HG03558 (cell line): Measurements from ENCODE around the gene JAK1.

Experiments used
- ATAC-seq: cut with Tn5 transposase; IDR thresholded peaks from one replicate; pipeline ENCODE4 v1.9.1; 2021; ENCODE audit warnings: moderate number of reproducible peaks; ENCODE audit not compliant: unreplicated experiment; ENCODE audit errors: extremely low read depth

Gene JAK1

GRCh38 chr1:64810001-64810400 lies 156.3 kb downstream of the JAK1 start:
- no peak for ATAC-seq

DNA sequence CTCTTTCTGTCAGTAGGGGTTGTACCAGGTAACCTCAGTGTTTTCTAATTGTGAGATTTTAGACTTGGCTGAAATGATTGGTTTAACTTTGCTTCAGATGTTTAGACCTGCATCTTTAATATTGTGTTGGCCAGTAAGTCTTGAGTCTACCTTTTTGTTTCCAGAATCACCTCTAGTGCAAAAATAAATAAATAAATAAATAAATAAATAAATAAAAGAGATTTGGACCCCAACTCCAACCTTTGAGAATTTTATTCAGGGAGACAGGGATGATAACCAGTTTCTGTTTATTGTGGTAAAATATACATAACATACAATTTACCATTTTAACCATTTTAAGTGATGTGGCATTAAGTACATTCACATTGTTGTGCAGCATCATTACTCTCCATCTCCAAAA lies 157.0 kb downstream of the JAK1 start:
- ATAC-seq: no peak

- no peak for ATAC-seq
Observed at GRCh38 chr1:64801851-64802523, 164.4 kb downstream of the JAK1 start.

DNA sequence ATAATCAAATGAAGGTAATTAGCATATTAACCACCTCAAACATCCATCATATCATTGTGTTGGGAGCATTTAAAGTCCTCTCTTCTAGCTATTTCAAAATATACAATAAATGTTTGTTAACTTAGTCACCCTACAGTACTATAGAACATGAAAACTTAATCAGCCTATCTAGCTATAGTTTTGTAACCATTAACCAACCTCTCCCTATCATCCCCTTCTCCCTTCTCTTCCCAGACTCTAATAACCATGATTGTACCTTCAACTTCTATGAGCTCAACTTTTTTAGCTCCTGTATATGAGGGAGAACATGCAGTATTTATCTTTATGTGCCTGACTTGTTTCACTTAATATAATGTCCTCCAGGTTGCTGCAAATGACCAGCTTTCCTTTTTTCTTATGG lies 167.5 kb downstream of the JAK1 start:
- ATAC-seq: no peak

DNA sequence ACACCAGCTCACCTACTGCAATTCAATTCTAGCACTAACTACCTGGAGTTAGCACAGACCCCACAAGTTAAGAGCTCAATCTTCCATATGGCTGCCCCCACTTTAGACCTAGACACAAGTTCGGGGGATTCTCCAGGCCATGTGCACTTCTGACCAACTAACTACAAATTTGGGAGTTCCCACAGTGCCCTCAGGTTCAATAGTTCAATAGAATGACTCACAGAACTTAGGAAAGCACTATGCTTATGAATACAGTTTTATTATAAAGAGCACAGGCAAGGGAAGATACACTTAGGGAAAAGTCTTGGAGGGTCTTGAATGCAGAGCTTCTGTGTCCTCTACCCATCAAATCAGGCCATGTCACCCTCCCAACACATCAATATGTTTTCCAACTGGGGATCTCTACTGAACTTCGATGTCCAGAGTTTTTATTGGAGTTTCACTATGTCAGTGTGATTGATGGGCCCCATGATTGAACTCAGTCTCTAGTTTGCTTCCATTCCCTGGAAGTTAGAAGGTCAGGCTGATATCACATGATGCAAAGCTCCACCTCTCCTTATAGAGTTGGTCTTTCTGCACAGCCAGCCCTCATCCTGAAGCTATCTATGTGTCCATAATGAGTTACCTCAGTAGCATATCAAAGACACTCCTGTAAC lies 175.4 kb downstream of the JAK1 start:
- ATAC-seq: no peak
